ENCODE measurements around the gene EML2. TPM values are rescaled to one million over a fixed set of nuclear protein-coding genes. Genes with fewer than 3 reads are reported as not detected.

Gene EML2
- total RNA-seq, 1 experiment from 2014 or later, result 110 TPM

GRCh38 chr19:45623984-45624383, 15.2 kb downstream of the EML2 start:
- Mint-ChIP-seq H3K4me1 (ENCODE audit: insufficient read depth, unreplicated experiment) (no peaks in the 10 kb centered on the region), H3K4me3 (ENCODE audit: unreplicated experiment) (no peak overlapping the region), H3K36me3 (ENCODE audit: insufficient read depth, unreplicated experiment) (peaks cover 99% of the 10 kb centered on the region), H3K27ac (ENCODE audit: low read depth, unreplicated experiment) (no peak overlapping the region), H3K9me3 (ENCODE audit: unreplicated experiment) (peaks cover 8% of the 10 kb centered on the region), H3K27me3 (ENCODE audit: insufficient read depth, unreplicated experiment) (no peaks in the 10 kb centered on the region)
- no peak for DNase-seq (ENCODE audit: unreplicated experiment)
- ChIA-PET CTCF (no interaction called here), POLR2A (interaction anchor here (0.7 to 1.6 kb wide), 4 partner anchors 11 to 1456 kb away, joined by 3 to 5 read pairs (median 4); no protein-coding TSS in a partner anchor)
- intact Hi-C loops (cut with micrococcal nuclease), result no loop called here
- TF ChIP-seq CTCF (IDR thresholded peaks at IDR 0.05; ENCODE audit: unreplicated experiment), result no peak
- BruUV-seq (replicated peaks), result no TSS peak

GRCh38 chr19:45621976-45622503, 17.2 kb downstream of the EML2 start:
- no peak overlapping the region for H3K27ac Mint-ChIP-seq (ENCODE audit: low read depth, unreplicated experiment)
- no peak for TF ChIP-seq CTCF (IDR thresholded peaks at IDR 0.05; ENCODE audit: unreplicated experiment)
- no peak for DNase-seq (ENCODE audit: unreplicated experiment)
- H3K9me3 Mint-ChIP-seq (ENCODE audit: unreplicated experiment), result peaks cover 8% of the 10 kb centered on the region
- no peak overlapping the region for H3K4me3 Mint-ChIP-seq (ENCODE audit: unreplicated experiment)
- BruUV-seq (replicated peaks), result no TSS peak
- H3K27me3 Mint-ChIP-seq (ENCODE audit: insufficient read depth, unreplicated experiment), result no peaks in the 10 kb centered on the region
- peaks cover 99% of the 10 kb centered on the region for H3K36me3 Mint-ChIP-seq (ENCODE audit: insufficient read depth, unreplicated experiment)
- intact Hi-C loops (cut with micrococcal nuclease), result no loop called here
- CTCF ChIA-PET, result interaction anchor here (0.7 kb wide), 1 partner anchor 126 kb away, joined by 3 read pairs; no protein-coding TSS in a partner anchor
- no peaks in the 10 kb centered on the region for H3K4me1 Mint-ChIP-seq (ENCODE audit: insufficient read depth, unreplicated experiment)
- POLR2A ChIA-PET, result no interaction called here

- DNase-seq (ENCODE audit: unreplicated experiment), result no peak
- Mint-ChIP-seq H3K9me3 (ENCODE audit: unreplicated experiment) (peaks cover 8% of the 10 kb centered on the region), H3K36me3 (ENCODE audit: insufficient read depth, unreplicated experiment) (peaks cover 99% of the 10 kb centered on the region), H3K27me3 (ENCODE audit: insufficient read depth, unreplicated experiment) (no peaks in the 10 kb centered on the region), H3K4me3 (ENCODE audit: unreplicated experiment) (no peak overlapping the region), H3K4me1 (ENCODE audit: insufficient read depth, unreplicated experiment) (no peaks in the 10 kb centered on the region), H3K27ac (ENCODE audit: low read depth, unreplicated experiment) (no peak overlapping the region)
- no peak for TF ChIP-seq CTCF (IDR thresholded peaks at IDR 0.05; ENCODE audit: unreplicated experiment)
- BruUV-seq (replicated peaks), result no TSS peak
- POLR2A ChIA-PET, result no interaction called here
- CTCF ChIA-PET, result no interaction called here
- intact Hi-C loops (cut with micrococcal nuclease), result no loop called here
These were observed 17.8 kb downstream of the EML2 start for GRCh38 chr19:45621389-45621788.

- CTCF ChIA-PET, result interaction anchor here (0.5 to 7.3 kb wide), 5 partner anchors 10 to 130 kb away, joined by 3 to 63 read pairs (median 4); partner anchors contain the start of gene EML2
- intact Hi-C loops (cut with micrococcal nuclease), result no loop called here
- no peak for TF ChIP-seq CTCF (IDR thresholded peaks at IDR 0.05; ENCODE audit: unreplicated experiment)
- POLR2A ChIA-PET, result interaction anchor here (1.6 to 8.7 kb wide), 3 partner anchors 15 to 25 kb away, joined by 6 to 88 read pairs (median 11); no protein-coding TSS in a partner anchor
- Mint-ChIP-seq H3K27ac (ENCODE audit: low read depth, unreplicated experiment) (no peak overlapping the region), H3K4me3 (ENCODE audit: unreplicated experiment) (no peak overlapping the region), H3K36me3 (ENCODE audit: insufficient read depth, unreplicated experiment) (peaks cover 94% of the 10 kb centered on the region), H3K4me1 (ENCODE audit: insufficient read depth, unreplicated experiment) (peaks cover 19% of the 10 kb centered on the region), H3K9me3 (ENCODE audit: unreplicated experiment) (no peaks in the 10 kb centered on the region), H3K27me3 (ENCODE audit: insufficient read depth, unreplicated experiment) (no peaks in the 10 kb centered on the region)
- no peak for DNase-seq (ENCODE audit: unreplicated experiment)
- BruUV-seq (replicated peaks), result no TSS peak
These were observed 22.5 kb downstream of the EML2 start for GRCh38 chr19:45616704-45617017.
